GM12878 (cell line): ENCODE data around the gene TAS2R39.

Experiments used
- BACH1 ChIP-seq: fragments of 450-650 bp; IDR thresholded peaks from 2 replicates; pipeline ENCODE4 v1.6.1; 2017; ENCODE audit warnings: mild to moderate bottlenecking, borderline replicate concordance
- BCL3 ChIP-seq: IDR thresholded peaks from 2 replicates; pipeline ENCODE4 v1.6.1; 2011; ENCODE audit warnings: borderline replicate concordance, low read depth, mild to moderate bottlenecking, moderate library complexity, low read length; ENCODE audit not compliant: insufficient read depth, poor library complexity, severe bottlenecking
- CBX5 ChIP-seq: sonication (generic); IDR thresholded peaks from 2 replicates; pipeline ENCODE4 v1.6.1; 2016; ENCODE audit warnings: low read depth, moderate library complexity, mild to moderate bottlenecking, inconsistent platforms
- EZH2 ChIP-seq: IDR thresholded peaks from 2 replicates; pipeline ENCODE4 v1.6.1; 2012; ENCODE audit warnings: low read depth, mild to moderate bottlenecking, control low read depth, inconsistent platforms, low read length, borderline replicate concordance; ENCODE audit not compliant: control insufficient read depth
- RAD21 ChIP-seq: IDR thresholded peaks from 2 replicates; pipeline ENCODE4 v1.6.1; 2011; ENCODE audit warnings: mild to moderate bottlenecking, low read depth, low read length, moderate library complexity; ENCODE audit not compliant: insufficient read depth

- TF ChIP-seq EZH2 (no peak), CBX5 (no peak), RAD21 (no peak), BCL3 (no peak), BACH1 (no peak)
Measured at GRCh38 chr7:143216686-143217085, 33.5 kb downstream of the TAS2R39 start.
